ENCODE data around the gene ARID3B.
A peak's percentile ranks its signal among the peaks of the same experiment; 100 is the strongest.
"Not testable (repeated sequence)": the region's sequence is repeated elsewhere in the genome, so short reads cannot be mapped to it uniquely, and the experiment has no call there.

ARID3B gene

DNA sequence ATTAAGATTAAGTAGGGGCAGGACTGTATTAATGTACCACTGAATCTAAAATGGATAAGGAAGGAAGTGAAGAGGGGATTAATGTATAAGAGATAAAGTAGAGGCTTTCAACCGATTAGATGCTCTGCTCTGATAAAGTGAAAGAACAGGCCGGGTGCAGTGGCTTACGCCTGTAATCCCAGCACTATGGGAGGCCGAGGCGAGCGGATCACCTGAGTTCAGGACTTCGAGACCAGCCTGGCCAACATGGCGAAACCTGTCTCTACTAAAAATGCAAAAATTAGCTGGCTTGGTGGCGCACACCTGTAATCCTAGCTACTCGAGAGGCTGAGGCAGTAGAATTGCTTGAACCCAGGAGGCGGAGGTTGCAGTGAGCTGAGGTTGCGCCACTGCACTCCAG lies 1.5 kb upstream of the ARID3B start:
- DNase-seq = not testable (repeated sequence)

DNA sequence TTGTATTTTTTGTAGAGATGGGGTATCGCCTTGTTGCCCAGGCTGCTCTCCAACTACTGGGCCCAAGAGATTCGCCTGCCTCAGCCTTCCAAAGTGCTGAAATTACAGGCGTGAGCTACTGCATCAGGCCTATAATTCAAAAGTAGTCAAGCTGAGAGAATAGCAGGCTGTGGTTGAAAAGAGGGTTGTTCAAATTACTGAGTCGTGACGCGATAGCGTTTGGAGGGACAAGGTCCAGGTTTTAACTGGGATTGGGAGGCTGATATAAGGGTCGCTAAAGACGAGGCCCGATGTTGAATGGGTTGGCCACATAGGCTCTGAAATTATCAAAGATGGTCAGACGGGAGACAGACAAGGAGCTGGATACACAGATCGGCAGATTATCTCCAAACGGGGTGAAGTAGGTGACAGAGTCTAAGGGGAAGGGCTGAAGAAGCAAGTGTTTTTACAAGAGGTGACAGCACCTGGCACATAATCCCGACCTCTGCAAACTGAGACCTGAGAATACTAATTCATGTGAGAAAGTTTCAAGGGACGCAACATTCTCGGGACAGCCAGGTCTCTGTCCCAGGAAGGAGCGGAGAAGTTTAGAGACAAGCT lies 759 bp upstream of the ARID3B start:
- DNase-seq = no peak

GRCh38 chr15:74541494-74542165 lies 610 bp downstream of the ARID3B start:
- peak; percentile 91 for DNase-seq

DNA sequence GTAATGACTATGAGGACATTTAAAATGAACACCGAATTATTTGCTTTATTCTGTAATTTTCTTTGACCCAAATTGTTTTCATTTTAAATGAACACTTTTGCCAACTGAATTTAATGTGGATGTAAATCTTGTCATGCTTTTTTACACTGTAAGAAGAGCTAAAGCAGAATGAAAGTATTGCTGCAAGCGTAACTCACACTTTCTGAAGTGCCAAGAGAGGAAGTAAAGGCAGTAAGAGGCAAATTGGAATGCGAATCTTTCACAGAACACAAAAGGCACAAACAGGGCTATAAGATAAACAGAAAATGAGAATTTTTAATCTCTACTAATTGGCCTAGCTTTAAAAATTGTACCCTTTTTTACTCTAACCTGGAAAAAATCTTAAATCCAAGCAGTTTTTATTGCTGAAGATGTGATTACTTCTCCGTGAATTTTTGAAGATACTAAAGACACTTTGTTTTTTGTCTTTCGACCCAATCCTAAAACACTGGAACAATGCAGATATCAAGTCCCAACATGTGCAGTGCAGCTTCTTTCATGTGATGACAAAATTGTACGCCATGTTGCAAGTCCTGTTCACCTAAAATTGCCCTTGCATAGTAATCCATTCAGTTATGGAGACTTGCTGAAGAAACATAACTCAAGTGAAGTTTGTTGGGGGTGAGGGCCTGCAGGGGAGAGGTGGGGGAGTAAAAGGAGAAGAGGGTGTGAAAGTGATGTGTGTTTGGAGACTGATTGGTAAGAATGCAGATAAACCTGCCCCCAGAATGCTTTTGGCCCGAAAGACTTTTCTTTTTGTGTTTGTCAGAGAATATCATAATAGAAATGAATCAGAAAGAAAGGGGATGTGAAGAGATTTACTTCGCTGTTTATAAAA lies 1.4 kb downstream of the ARID3B start:
- DNase-seq = peak; percentile 56

DNA sequence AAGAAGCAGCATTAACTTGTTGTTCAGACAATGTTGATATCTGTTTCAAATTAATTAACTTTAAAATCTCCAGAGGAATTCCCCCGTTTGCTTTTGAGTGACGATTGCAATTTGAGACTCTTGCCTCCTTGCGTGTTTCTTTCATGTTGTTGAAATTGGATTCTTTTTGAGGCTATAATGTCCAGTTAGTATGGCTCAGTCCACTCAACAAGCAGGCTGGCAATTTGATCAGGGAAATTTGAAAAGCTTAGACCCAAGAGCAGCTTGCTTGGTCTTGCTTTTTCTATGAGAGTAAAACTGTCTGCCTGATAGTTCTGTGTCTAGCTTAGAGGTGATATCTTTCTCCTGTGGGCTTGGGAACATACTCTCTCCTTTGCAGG lies 2.0 kb downstream of the ARID3B start:
- DNase-seq = no peak

DNA sequence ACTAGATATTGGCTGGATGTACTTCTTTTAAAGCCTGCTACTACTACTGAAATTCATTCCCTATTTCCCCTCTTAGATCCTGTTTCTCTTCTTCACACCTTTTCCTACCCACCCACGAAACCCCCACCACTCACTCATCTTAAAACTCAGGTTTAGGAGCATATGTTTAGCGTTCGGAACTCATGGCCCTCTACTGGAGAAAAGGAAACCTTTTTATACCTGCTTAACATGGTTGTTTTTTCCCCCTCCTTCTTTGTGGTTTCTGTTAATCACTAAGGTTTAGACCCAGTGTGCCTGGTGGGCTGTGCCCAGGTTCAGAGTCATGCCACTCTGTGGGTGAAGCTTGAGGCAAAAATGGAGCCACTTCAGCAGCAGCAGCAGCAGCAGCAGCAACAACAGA lies 2.6 kb downstream of the ARID3B start:
- DNase-seq = no peak

- DNase-seq = no peak
Observed at GRCh38 chr15:74545086-74545485, 4.1 kb downstream of the ARID3B start.

- DNase-seq = peak; percentile 99
Observed at GRCh38 chr15:74545776-74546656, 5.0 kb downstream of the ARID3B start.

GRCh38 chr15:74547616-74548015 lies 6.6 kb downstream of the ARID3B start:
- DNase-seq = no peak

DNA sequence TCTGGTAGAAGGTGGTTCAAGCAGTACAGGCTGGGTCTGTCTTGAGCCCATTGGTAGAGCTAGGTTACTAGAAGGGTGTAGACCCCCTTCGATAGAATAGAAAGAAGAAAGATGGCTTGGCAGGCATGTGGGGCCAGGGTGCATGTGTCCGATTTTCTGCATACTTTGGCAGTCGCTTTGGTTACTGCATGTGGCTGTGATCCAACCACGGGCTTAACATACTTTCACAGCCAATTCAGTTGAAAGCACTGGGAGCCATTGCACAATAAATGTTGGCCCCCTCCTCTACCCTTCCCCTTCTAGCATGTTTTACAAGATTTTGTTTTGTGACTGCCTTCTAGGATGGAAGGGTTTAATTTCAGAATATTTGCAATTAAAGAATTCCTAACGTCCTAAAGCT lies 7.2 kb downstream of the ARID3B start:
- no peak for DNase-seq

DNA sequence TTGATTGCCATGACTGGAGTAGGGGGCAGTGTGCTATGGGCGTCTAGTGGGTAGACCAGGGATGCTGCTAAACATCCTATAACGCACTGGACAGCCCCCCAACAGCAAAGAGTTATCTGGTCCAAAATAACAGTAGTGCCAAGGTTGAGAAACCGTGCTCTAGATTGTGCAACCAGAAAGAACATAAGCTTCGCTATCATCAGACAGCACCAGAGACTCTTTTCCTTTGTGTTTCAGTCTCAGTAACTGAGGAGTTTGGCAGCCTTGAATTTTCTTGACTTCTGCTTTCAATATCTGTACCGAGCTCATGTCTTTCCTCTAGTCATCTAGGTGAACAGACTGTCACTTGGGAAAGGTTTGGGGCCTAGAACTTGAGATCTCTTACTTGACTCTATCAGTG lies 8.8 kb downstream of the ARID3B start:
- DNase-seq = no peak

- no peak for DNase-seq
Observed at GRCh38 chr15:74551714-74552113, 10.7 kb downstream of the ARID3B start.

DNA sequence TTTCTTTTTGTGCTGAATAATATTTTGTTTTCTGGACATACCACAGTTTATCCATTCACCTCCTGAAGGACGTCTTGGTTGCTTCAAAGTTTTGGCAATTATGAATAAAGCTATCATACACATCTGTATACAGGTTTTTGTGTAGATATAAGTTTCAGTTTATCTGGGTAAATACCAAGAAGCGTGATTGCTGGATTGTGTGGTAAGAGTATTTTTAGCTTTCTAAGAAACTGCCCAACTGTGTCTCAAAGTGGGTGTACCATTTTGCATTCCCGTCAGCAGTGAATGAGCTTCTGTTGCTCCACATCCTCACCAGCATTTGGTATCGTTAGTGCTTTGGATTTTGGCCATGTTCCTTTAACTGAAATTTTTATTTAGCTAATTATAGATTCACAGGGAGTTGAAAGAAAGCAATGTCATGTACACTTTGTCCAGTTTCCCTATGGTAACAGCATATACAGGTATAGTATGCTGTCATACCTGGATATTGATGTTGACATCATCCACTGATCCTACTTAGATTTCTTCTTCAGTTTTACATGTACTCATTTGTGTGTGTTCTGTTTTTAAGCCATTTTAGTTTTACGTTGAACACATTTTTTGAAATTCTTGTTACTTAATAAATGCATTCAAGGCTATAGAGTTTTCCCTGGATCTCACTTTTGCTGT lies 11.9 kb downstream of the ARID3B start:
- peak; percentile 88 for DNase-seq

- no peak for DNase-seq
Observed at GRCh38 chr15:74555192-74555591, 14.2 kb downstream of the ARID3B start.

GRCh38 chr15:74558706-74559105 lies 17.7 kb downstream of the ARID3B start:
- DNase-seq = no peak

- no peak for DNase-seq
Observed at GRCh38 chr15:74563442-74563841, 22.4 kb downstream of the ARID3B start.

GRCh38 chr15:74564182-74564581 lies 23.2 kb downstream of the ARID3B start:
- no peak for DNase-seq

GRCh38 chr15:74565381-74566085 lies 24.5 kb downstream of the ARID3B start:
- no peak for DNase-seq

- no peak for DNase-seq
Observed at GRCh38 chr15:74568594-74568993, 27.6 kb downstream of the ARID3B start.

- DNase-seq = no peak
Observed at GRCh38 chr15:74569731-74570070, 28.7 kb downstream of the ARID3B start.

GRCh38 chr15:74571191-74571590 lies 30.2 kb downstream of the ARID3B start:
- DNase-seq = no peak

DNA sequence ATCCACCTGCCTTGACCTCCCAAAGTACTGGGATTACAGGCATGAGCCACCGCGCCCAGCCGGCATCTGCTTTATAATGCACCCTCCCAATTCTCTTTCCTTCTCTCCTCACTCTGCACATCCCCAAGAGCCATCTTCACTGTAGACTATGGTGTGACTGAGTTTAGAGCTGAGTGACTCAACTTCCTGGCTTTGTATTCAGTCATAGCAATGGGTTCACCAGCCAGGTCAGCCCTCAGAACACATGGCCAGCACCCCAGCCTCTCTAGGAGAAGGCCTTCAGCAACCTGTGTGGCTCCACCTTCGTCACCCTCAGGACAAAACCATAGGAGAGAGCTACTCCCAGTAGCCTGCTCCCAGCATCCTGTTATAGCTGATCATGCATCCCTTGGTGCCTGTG lies 33.0 kb downstream of the ARID3B start:
- no peak for DNase-seq

Measured in OCI-M1 (cell line).